SHP77 (cell line): ENCODE data around the gene SLC4A4.
A peak's percentile ranks its signal among the peaks of the same experiment; 100 is the strongest.

Source experiments
- DNase-seq, 2 experiments: peaks; one replicate each; lab custom pipeline; 2025; lab: John Stamatoyannopoulos, UW

SLC4A4 gene

DNA sequence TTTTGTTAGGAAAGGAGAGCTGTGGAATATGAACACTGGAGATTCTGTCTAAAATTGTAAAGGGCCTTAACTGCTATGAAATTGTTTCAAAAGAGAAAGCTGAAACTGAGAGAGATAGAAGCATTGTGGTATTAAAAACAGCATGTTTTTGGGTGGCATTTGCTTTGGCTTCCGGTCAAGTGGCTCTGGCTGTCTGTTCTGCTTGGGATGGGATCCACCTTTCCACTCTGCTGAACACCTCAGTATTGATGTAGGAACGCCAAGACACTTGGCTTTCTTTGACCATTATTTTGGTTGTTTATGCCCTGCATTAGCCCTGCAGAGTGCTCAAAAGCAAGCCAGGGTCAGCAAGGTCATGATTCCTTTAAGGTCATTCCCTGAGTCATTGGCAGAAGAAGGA lies 199.7 kb downstream of the SLC4A4 start:
- DNase-seq, result no peak

GRCh38 chr4:71540749-71541269 lies 202.0 kb downstream of the SLC4A4 start:
- no peak for DNase-seq

GRCh38 chr4:71541541-71541940 lies 202.7 kb downstream of the SLC4A4 start:
- DNase-seq, result no peak

GRCh38 chr4:71545168-71545567 lies 206.3 kb downstream of the SLC4A4 start:
- DNase-seq, result no peak

- no peak for DNase-seq
These were observed 210.8 kb downstream of the SLC4A4 start for GRCh38 chr4:71549516-71550160.

- no peak for DNase-seq
These were observed 211.7 kb downstream of the SLC4A4 start for GRCh38 chr4:71550220-71551165.

DNA sequence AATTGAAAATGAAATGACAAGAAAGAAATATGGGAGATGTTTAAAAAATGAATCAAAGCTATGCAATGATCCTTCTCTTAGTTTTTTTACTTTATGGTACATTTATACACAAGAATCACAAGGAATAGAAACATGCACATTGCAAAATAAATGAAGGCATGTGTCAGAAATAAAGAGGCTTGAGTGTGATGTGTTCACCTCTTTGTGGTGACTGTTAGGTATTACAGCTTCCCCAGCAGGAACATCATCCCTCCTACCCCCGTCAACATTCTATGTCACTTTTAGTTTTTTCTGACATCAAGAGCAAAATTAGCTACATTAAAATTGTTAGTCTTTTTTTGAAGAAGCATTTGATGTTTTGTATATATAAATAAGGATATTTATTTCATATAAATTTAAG lies 214.8 kb downstream of the SLC4A4 start:
- DNase-seq, result peak in 1 of 2 experiments; percentile 11

- no peak for DNase-seq
These were observed 215.2 kb downstream of the SLC4A4 start for GRCh38 chr4:71554025-71554424.

GRCh38 chr4:71558248-71558647 lies 219.4 kb downstream of the SLC4A4 start:
- DNase-seq, result no peak

GRCh38 chr4:71559957-71560571 lies 221.2 kb downstream of the SLC4A4 start:
- no peak for DNase-seq

DNA sequence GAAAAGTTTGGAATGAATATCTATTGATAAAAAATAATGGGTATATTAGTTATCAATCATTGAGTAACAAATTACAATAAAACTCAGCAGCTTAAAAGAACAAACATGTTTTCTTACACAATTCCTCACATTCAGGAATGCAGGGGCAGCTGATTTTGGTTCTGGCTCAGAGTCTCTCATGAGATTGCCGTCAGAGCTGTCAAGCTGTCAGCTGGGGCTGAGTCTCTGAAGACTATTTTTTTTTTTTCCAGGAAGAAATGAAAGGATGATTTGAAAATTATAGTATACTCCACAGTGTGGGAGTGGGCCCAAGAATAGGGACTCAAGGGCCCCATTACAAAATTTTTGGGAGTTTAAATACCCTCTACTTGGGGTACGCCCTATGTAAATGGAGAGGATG lies 226.0 kb downstream of the SLC4A4 start:
- DNase-seq, result no peak

DNA sequence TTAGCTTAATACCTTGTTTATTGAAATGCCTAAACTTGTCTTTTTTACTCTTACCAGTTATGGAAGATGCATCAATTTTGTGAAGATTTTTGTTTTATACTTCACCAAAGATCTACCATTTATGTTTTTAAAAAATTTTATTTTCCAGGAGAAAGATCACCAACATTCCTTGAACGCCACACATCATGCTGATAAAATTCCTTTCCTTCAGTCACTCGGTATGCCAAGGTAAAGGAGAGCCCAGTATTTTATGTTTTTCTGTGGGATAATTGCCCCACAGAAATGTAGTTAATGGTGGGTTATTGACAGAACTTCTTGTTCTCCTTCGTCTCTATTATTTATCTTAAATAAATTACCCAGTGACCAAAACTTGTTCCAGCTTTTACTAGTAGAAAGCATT lies 228.0 kb downstream of the SLC4A4 start:
- DNase-seq, result no peak

DNA sequence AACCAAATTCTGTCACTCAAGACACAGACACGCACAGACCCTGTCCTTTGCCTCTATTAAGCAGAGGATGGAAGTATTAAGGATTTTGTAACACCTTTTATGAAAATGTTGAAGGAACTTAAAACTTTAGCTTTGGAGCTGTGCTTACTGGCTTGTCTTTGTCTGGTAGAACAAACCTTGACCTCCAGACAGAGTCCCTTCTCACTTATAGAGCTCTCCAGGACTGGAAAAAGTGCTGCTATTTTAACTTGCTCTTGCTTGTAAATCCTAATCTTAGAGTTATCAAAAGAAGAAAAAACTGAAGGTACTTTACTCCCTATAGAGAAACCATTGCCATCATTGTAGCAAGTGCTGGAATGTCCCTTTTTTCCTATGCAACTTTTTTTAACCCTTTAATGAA lies 229.3 kb downstream of the SLC4A4 start:
- DNase-seq, result no peak

DNA sequence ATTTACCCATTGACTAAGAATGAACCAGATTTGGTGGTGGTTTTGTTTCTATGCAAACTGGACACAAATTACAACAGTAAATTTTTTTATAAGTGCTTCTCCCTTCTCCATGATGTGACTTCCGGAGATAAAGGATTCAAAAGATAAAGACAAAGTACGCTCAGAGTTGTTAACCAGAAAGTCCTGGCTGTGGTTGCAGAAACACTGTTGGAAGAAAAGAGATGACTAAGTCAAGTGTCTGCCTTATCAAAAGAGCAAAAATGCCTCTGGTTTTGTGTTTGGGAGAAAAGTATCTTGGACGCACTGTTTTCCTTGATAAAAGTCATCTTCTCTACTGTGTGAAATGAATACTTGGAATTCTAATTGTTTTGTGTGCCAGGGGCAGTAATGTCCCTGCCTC lies 231.7 kb downstream of the SLC4A4 start:
- DNase-seq, result no peak

DNA sequence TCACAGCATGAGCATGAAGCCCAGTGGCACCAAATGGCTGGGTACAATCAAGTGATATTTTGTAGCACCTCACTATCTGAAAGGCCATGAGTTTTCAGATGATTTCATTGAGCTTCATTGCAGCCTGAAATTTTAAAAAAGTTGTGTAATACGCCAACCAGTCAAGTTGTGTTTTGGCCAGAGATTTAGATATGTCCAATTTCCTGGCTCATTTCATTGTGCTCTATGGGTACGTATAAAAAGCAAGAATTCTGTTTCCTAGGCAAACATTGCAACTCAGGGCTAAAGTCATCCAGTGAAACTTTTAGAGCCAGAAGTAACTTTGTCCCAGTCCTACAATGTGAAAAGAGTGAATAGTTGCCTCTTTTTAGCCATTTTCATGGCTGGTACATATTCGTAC lies 232.5 kb downstream of the SLC4A4 start:
- DNase-seq, result no peak

- no peak for DNase-seq
These were observed 245.2 kb downstream of the SLC4A4 start for GRCh38 chr4:71583971-71584370.

GRCh38 chr4:71584585-71584984 lies 245.8 kb downstream of the SLC4A4 start:
- no peak for DNase-seq

DNA sequence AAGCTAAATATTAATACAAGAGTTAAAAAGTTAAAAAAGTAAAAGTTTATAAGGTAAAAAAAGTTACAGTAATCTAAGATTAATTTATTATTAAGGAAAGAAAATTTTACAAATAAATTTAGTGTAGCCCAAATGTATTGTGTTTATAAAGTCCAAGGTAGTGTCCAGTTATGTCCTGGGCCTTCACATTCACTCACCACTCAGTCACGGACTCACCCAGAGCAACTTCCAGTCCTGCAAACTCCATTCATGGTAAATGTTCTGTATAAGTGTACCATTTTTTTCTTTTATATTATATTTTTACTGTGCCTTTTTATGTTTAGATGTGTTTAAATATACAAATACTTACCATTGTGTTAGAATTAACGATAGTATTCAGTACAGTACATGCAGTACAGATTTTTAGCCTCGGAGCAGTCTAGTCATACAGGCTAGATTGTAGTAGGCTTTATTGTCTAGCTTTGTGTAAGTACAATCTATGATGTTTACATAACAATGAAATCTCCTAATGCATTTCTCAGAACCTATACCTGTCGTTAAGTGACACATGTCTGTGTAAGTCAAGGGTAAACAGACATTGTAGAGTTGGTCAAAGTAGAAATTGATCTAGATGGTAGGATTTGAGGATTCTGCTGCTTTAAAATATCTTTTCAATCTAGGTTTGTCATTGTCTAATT lies 247.4 kb downstream of the SLC4A4 start:
- DNase-seq, result no peak

DNA sequence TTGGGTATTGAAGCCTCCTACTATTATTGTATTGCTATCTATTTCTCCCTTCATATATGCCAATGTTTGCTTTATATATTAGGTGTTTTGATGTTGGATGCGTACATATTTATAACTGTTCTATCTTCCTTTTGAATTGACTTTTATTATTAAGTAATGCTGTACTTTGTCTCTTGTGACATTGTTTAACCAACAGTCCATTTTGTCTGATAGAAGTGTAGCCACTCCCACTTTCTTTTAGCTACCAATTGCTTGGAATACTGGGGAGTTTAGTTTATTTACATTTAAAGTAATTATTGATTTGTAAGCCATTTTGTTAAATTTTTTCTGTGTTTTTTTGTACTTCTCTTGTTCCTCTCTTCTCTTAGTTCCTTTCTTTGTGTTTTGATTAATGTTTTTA lies 249.2 kb downstream of the SLC4A4 start:
- no peak for DNase-seq

DNA sequence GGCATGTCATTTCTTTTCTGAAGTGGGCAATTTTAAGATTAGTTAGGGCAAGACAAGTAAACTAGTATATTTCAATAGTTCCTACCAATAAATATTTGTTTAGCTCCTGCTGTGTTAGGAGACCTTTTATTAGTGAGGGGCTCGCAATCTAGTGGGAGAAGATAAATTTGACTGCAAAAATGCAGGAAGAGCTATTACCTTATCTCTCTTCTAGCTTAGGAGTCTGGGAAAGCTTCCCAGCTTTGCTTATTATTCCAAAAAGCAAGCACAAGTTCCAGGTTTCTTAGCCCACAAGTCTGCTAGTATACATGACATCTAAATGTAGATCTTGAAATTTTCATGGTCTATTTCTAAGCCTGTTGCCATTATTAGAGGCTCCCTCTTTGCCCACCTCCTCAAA lies 254.0 kb downstream of the SLC4A4 start:
- no peak for DNase-seq

DNA sequence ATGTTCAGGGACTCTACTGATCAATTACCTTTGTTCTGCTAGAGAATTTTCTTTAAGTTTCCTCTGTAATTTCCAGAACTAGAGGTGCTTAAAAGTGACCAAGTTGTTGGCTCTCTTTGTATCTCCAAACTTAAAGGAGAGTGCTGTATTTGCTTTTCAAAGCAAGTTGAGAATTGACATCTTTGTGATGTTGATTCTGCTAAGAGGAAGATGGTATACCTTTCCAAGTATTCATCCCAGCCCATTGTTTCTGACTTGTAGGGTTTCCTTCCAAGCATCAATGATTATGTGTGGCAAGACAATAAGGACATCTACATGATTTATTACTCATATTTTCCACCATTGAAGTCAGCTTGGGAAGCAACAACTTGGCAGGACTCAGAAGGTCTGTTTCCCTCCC lies 254.5 kb downstream of the SLC4A4 start:
- no peak for DNase-seq

- peak; percentile 84 to 86 for DNase-seq
These were observed 256.8 kb downstream of the SLC4A4 start for GRCh38 chr4:71595576-71596108.
